Stomach smooth muscle (tissue), 2 donors: ENCODE measurements around the gene PTPN1.
"Not testable (repeated sequence)": the region's sequence is repeated elsewhere in the genome, so short reads cannot be mapped to it uniquely, and the experiment has no call there.

ENCODE experiments used
- H3K27ac ChIP-seq: one replicate; pipeline ENCODE4 v1.7.0; 2013; ENCODE audit warnings: mild to moderate bottlenecking, low read length, inconsistent platforms
- H3K27me3 ChIP-seq, 2 donors: one replicate each; pipeline ENCODE4 v1.7.0; 2013; ENCODE audit warnings: low read length in 2 of 2; ENCODE audit not compliant: insufficient read depth in 2 of 2, control insufficient read depth in 1 of 2
- H3K36me3 ChIP-seq, 2 donors: one replicate each; pipeline ENCODE4 v1.7.0; 2013; ENCODE audit warnings: low read length in 2 of 2; ENCODE audit not compliant: control insufficient read depth in 2 of 2, insufficient read depth in 2 of 2
- H3K4me1 ChIP-seq: one replicate; pipeline ENCODE4 v1.7.0; 2013; ENCODE audit warnings: low read length; ENCODE audit not compliant: control insufficient read depth, insufficient read depth
- H3K4me3 ChIP-seq, 2 donors: one replicate each; pipeline ENCODE4 v1.7.0; 2013; ENCODE audit warnings: low read length in 2 of 2
- H3K9ac ChIP-seq, 2 donors: one replicate each; pipeline ENCODE4 v1.7.0; 2013; ENCODE audit warnings: low read length in 2 of 2, mild to moderate bottlenecking in 1 of 2
- H3K9me3 ChIP-seq, 2 donors: one replicate each; pipeline ENCODE4 v1.7.0; 2013; ENCODE audit warnings: low read length in 2 of 2; ENCODE audit not compliant: control insufficient read depth in 2 of 2
- donor health status: healthy.
- donor health status: Pancreatic carcinoma.

Gene PTPN1

DNA sequence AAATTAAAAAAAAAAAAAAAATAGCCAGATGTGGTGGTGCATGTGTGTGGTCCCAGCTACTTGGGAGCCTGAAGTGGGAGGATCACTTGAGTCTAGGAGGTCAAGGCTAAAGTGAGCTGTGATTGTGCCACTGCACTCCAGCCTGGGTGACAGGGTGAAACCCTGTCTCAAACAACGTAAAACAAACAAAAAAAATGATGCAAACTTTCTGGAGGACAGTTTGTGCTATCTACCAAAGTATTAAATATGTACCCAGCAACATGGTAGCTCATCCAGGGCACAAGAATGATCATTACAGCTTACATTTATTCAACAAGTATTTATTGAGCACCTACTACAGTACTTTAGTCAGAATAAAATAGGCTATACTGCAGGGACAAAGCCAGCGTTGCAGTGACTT, 40.4 kb upstream of the PTPN1 start:
- Histone ChIP-seq H3K9me3 (no peaks in the 10 kb centered on the region), H3K27ac (no peak overlapping the region), H3K9ac (no peak overlapping the region), H3K27me3 (no peaks in the 10 kb centered on the region), H3K4me1 (no peaks in the 10 kb centered on the region), H3K4me3 (no peak overlapping the region), H3K36me3 (no peaks in the 10 kb centered on the region)

DNA sequence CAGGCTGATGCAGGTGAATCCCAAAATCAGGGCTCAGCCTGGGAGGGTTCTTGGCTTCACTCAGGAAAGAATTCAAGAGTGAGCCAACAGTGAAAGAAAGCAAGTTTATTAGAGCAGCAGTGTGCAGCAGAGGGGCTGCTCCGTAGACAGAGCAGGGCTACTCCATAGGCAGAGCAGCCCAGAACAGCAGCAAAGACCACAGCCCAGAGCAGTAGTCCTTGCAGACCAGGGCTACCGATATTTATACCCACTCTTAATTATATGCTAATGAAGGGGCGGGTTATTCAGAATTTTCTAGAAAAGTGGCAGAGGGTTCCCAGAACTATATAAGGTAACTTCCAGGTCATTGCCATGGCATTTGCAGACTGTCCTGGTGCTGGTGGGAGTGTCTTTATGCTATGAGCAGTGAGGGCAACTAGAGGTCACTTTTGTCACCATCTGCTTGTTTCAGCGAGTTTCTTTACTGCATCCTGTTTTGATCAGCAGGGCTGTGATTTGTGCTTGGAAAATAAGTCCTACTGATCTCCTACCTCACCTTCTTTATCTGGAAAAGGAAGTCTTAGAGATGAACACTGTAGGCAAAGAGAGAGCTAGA, 39.8 kb upstream of the PTPN1 start:
- Histone ChIP-seq H3K9me3 (no peaks in the 10 kb centered on the region), H3K4me1 (no peaks in the 10 kb centered on the region), H3K4me3 (no peak overlapping the region), H3K36me3 (no peaks in the 10 kb centered on the region), H3K27ac (no peak overlapping the region), H3K9ac (no peak overlapping the region), H3K27me3 (no peaks in the 10 kb centered on the region)

DNA sequence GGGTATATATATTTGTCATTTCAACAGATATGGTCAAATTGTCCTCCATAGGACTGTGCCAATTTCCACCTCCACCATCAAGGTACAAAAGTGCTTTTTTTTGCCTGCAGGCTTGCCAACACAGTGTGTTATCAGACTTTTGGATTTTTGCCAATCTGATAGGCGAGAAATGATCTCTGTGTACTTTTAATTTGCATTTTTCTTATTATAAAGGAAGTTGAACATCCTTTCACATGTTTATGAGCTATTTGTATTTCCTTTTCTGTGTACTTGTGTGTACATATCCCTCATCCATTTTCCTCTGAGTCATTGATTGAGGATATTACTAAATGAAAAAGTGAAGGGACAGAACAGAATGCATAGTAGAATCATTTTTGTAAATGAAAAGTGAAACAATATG, 39.0 kb upstream of the PTPN1 start:
- Histone ChIP-seq H3K27me3 (no peaks in the 10 kb centered on the region), H3K9me3 (no peaks in the 10 kb centered on the region), H3K4me3 (no peak overlapping the region), H3K27ac (no peak overlapping the region), H3K36me3 (no peaks in the 10 kb centered on the region), H3K9ac (no peak overlapping the region), H3K4me1 (no peaks in the 10 kb centered on the region)

DNA sequence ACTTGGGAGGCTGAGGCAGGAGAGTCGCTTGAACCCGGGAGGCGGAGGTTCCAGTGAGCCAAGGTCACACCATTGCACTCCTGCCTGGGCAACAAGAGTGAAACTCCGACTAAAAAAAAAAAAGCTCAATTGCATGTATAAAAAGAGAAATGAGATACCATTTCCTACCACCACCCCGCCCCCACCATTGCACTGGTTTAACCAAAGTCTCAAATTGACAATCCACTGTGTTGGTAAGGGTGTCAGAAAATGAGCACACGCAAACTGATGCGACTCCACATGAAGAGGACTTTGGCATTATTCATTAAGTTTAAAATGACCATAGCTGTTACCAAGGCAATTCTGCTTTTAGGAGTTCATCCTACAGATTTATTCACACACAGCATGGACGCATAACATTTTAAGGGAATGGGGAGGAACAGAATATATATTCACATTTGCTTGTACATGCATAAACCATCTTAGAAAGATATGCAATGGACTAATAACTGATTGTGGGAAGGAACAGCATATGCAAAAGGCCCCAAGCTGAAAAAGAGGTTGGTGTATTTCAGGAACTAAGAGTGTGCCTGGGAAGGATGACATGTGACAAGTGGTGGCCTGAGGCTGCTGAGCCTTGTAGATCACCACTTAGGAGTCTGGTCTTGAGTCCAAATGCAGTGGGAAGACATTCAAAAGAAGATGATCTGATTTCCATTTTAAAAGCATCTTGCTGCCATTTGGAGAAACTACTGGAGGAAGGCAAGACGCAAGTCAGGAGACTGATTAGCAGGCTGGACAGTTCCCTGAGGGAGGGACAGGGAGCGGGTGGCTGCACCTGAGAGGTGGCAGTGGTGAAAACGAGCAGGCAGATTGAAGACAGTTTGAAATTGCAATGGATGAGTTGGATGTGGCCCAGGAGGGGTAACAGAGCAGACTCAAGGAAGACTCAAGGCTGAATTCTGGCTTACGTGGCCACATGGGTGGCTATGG, 37.2 kb upstream of the PTPN1 start:
- H3K9me3 ChIP-seq: no peaks in the 10 kb centered on the region
- H3K27me3 ChIP-seq: no peaks in the 10 kb centered on the region
- no peaks in the 10 kb centered on the region for H3K4me1 ChIP-seq
- H3K36me3 ChIP-seq: no peaks in the 10 kb centered on the region
- no peak overlapping the region for H3K4me3 ChIP-seq
- H3K9ac ChIP-seq: no peak overlapping the region
- no peak overlapping the region for H3K27ac ChIP-seq

DNA sequence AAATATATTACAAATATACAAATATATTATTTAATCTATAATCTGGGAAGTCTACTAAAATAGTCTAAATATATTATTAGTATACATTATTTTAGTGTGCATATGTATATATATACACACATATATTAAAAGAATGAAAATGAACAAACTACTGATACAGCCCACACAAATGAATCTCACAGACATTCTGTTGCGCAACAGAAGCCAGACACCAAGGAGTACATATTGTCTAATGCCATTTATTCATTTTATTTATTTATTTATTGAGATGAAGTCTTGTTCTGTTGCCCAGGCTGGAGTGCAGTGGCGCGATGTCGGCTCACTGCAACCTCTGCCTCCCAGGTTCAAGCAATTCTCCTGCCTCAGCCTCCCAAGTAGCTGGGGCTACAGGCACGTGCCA, 35.8 kb upstream of the PTPN1 start:
- H3K9ac ChIP-seq, H3K9me3 ChIP-seq, H3K4me1 ChIP-seq, H3K36me3 ChIP-seq, H3K27me3 ChIP-seq, H3K27ac ChIP-seq, H3K4me3 ChIP-seq: not testable (repeated sequence)

DNA sequence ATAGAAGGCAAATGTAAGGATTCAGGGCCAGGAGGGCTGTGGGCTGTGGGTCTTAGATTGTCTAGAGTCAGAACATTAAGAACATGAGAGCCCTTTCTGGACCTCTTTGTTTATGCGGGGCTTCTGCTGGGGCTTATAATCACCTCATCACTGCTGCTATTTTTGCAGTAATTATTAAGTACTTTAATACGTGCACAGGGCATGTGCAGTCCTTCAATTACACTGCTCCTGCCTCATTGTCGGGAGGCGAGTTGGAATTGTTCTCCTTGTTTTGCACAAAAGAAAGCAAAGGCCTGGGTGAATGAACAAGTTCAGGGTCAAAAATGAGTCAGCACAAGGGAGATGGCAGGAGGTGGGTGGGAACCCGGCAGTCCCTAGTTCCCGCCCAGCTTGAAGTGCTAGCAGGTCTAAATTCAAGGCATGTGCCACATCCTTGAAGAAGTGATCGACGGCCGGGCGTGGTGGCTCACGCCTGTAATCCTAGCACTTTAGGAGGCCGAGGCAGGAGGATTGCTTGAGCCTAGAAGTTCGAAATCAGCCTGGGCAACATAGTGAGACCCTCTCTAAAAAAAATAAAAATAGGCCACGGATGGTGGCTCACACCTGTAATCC, 34.4 kb upstream of the PTPN1 start:
- no peaks in the 10 kb centered on the region for H3K4me1 ChIP-seq
- no peak overlapping the region for H3K27ac ChIP-seq
- H3K36me3 ChIP-seq: no peaks in the 10 kb centered on the region

DNA sequence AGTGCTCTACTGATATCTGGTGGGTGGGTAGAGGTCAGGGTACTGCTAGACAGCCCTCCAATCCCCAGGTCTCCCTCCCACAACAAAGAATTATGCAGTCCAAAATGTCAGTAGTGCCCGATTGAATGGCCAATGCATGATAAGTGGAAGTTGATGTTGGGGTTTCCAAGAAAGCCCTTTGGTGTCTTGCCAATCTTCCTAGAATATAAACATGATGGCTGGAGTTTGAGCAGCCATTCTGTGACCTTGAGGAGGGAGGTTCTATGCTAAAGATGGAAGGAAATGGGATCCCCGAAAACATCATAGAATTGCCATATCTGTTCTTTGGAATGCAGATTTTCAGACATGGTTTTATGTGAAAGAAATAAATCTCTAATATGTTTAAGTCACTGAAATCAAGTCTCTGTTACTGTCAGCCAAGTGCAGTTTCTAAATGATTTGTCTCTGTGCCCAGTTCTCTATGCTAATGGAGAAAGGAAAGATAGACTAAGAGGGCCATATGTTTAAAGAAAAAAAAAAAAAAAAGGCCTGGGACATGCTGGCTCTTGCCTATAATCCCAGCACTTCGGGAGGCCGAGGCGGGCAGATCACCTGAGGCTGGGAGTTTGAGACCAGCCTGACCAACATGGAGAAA, 32.8 kb upstream of the PTPN1 start:
- Histone ChIP-seq H3K36me3 (no peaks in the 10 kb centered on the region), H3K9me3 (no peaks in the 10 kb centered on the region)

More for the DNA sequence above, 34.4 kb upstream of the PTPN1 start:
- Histone ChIP-seq H3K9me3 (no peaks in the 10 kb centered on the region), H3K27me3 (no peaks in the 10 kb centered on the region), H3K9ac (no peak overlapping the region), H3K4me3 (no peak overlapping the region)

DNA sequence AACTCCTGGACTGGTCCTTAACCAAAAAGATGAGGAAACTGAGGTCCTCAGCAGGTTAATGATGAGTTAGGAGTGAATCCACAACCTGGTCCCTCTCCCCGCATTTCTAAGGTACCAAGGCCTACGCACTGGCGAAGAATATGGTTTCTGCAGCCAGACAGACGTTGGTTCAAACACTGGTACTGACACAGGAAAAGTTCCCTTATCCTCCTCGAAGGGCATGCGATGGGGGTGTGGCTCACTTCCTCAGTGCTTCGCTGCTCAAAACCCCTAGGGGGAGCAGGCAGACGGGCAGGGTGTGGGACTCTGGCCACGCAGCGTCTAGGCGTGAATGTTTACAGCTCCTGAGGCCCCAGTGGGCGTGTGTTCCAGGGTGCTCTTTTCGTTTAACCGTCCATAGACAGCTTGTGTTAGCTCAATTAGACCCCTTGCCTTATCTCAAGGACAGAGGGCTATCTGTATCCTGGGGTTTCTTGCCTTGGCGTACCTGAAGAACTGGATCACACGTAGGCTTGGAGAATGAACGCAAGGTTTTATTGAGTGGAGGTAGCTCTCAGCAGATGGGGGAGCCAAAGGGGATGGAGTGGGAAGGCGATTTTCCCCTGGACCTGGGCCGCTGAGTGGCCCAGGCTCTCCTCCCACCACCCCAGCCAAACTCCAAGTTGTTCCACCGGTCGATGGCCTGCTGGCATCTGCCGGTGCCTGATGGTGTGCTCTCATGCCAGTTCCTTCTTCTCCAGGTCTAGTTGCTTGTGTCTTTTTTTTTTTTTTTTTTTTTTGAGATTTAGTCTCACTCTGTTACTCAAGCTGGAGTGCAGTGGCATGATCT, 31.8 kb upstream of the PTPN1 start:
- H3K9ac ChIP-seq: no peak overlapping the region
- no peaks in the 10 kb centered on the region for H3K36me3 ChIP-seq
- peaks cover 1% of the 10 kb centered on the region for H3K4me1 ChIP-seq
- no peaks in the 10 kb centered on the region for H3K9me3 ChIP-seq
- no peaks in the 10 kb centered on the region for H3K27me3 ChIP-seq
- H3K27ac ChIP-seq: no peak overlapping the region
- no peak overlapping the region for H3K4me3 ChIP-seq

More for the DNA sequence above, 32.8 kb upstream of the PTPN1 start:
- Histone ChIP-seq H3K27ac (no peak overlapping the region), H3K4me3 (no peak overlapping the region), H3K9ac (no peak overlapping the region), H3K4me1 (no peaks in the 10 kb centered on the region), H3K27me3 (no peaks in the 10 kb centered on the region)

DNA sequence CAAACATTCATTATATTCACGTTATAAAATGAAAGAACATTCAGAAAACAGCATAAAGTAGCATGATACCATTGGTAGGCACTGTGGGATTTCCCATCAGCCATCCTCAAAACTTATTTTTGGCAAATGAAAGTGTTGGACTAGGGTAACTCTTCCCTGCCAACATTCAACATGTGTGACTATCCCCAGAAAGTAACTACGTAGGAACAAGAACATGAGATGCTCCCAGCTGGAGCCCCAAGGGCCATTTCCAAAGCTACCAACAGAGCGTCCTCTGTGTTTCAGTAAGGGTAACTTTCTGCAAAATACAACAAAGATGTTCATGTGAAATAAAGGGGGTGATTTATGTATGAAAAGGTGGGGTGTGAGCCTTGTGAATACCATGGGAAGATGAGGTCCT, 28.4 kb upstream of the PTPN1 start:
- Histone ChIP-seq H3K9me3 (no peaks in the 10 kb centered on the region), H3K9ac (no peak overlapping the region), H3K27ac (no peak overlapping the region), H3K27me3 (no peaks in the 10 kb centered on the region), H3K36me3 (no peaks in the 10 kb centered on the region), H3K4me1 (peaks cover 8% of the 10 kb centered on the region), H3K4me3 (no peak overlapping the region)

DNA sequence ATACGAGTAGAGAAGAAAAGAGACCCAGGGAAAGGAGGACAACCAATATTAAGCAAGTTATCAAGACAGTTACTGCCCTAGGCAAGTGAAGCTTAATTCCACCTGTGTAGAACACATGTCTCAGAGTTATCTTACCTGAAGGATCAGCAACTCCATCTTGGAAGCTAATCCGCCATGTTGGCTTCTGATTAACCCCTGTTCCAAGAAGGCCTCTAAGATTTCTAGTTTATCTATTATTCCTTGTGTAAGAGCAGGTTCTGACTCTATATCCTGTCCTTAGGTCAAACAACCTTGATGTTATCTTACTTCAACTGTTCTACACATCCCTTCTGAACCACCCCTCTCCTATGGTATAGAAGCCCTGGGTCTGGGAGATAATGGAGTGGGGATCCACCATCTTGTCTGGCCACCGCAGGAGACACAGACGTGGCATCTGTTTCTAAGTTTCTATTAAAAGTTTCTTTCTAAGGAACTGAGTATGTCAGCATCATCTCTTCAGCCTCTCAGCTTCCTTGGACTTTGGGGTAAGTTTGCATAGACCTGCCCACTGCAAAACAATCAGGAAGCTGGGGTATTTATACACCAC, 27.7 kb upstream of the PTPN1 start:
- Histone ChIP-seq H3K27ac (no peak overlapping the region), H3K9me3 (no peaks in the 10 kb centered on the region), H3K27me3 (no peaks in the 10 kb centered on the region), H3K36me3 (no peaks in the 10 kb centered on the region), H3K4me3 (no peak overlapping the region), H3K4me1 (peaks cover 8% of the 10 kb centered on the region), H3K9ac (no peak overlapping the region)
